H9 (cell line): ENCODE measurements around the gene MTMR12. TPM values are rescaled to one million over a fixed set of nuclear protein-coding genes. Genes with fewer than 3 reads are reported as not detected.

Experiments used
- DNase-seq: peaks from one replicate; pipeline ENCODE4 v3.0.0-alpha.2; 2017
- H2AFZ ChIP-seq: one replicate; pipeline ENCODE4 v1.6.1; 2013; ENCODE audit warnings: mild to moderate bottlenecking, low read length, control low read depth, moderate library complexity
- H2AK5ac ChIP-seq: 2 replicates; pipeline ENCODE4 v1.6.1; 2013; ENCODE audit warnings: low read length, control low read depth, mixed read lengths; ENCODE audit not compliant: insufficient read length
- H2BK120ac ChIP-seq: one replicate; pipeline ENCODE4 v1.6.1; 2013; ENCODE audit warnings: low read depth, mild to moderate bottlenecking, low read length, control low read depth, inconsistent platforms; ENCODE audit not compliant: poor library complexity, severe bottlenecking
- H2BK12ac ChIP-seq: 2 replicates; pipeline ENCODE4 v1.6.1; 2013; ENCODE audit warnings: low read length, control low read depth, mixed read lengths, low read depth; ENCODE audit not compliant: insufficient read length
- H2BK15ac ChIP-seq: 2 replicates; pipeline ENCODE4 v1.6.1; 2013; ENCODE audit warnings: low read depth, low read length, control low read depth
- H2BK20ac ChIP-seq: one replicate; pipeline ENCODE4 v1.6.1; 2013; ENCODE audit warnings: low read depth, mild to moderate bottlenecking, low read length, control low read depth, inconsistent platforms; ENCODE audit not compliant: poor library complexity, severe bottlenecking
- H2BK5ac ChIP-seq: 2 replicates; pipeline ENCODE4 v1.6.1; 2013; ENCODE audit warnings: low read length, control low read depth, mixed read lengths; ENCODE audit not compliant: insufficient read length
- H3K14ac ChIP-seq: 2 replicates; pipeline ENCODE4 v1.6.1; 2013; ENCODE audit warnings: low read length, control low read depth; ENCODE audit not compliant: insufficient read depth
- H3K18ac ChIP-seq: 2 replicates; pipeline ENCODE4 v1.6.1; 2013; ENCODE audit warnings: low read depth, mild to moderate bottlenecking, mixed read lengths, low read length, control low read depth; ENCODE audit not compliant: insufficient read length
- H3K23ac ChIP-seq: 2 replicates; pipeline ENCODE4 v1.6.1; 2013; ENCODE audit warnings: low read length, control low read depth, mixed read lengths, low read depth; ENCODE audit not compliant: insufficient read length
- H3K23me2 ChIP-seq: 2 replicates; pipeline ENCODE4 v1.6.1; 2013; ENCODE audit warnings: low read depth, mild to moderate bottlenecking, mixed read lengths, low read length, control low read depth; ENCODE audit not compliant: insufficient read length, poor library complexity, severe bottlenecking
- H3K27ac ChIP-seq: 2 replicates; pipeline ENCODE4 v1.5.1; 2013; ENCODE audit warnings: low read length, control low read depth, mixed read lengths, low read depth; ENCODE audit not compliant: insufficient read length
- H3K27me3 ChIP-seq: 2 replicates; pipeline ENCODE4 v1.6.1; 2013; ENCODE audit warnings: low read length, control low read depth, inconsistent platforms; ENCODE audit not compliant: insufficient read depth
- H3K4ac ChIP-seq: 2 replicates; pipeline ENCODE4 v1.6.1; 2013; ENCODE audit warnings: low read depth, mild to moderate bottlenecking, control low read depth, inconsistent platforms, low read length, moderate library complexity
- H3K4me1 ChIP-seq: 2 replicates; pipeline ENCODE4 v1.6.1; 2013; ENCODE audit warnings: low read length, control low read depth, inconsistent platforms; ENCODE audit not compliant: insufficient read depth
- H3K4me2 ChIP-seq: 2 replicates; pipeline ENCODE4 v1.6.1; 2013; ENCODE audit warnings: low read length, control low read depth, mixed read lengths; ENCODE audit not compliant: insufficient read length, insufficient read depth
- H3K56ac ChIP-seq: 2 replicates; pipeline ENCODE4 v1.6.1; 2013; ENCODE audit warnings: low read depth, mild to moderate bottlenecking, mixed read lengths, low read length, control low read depth; ENCODE audit not compliant: insufficient read length
- H3K79me1 ChIP-seq: 2 replicates; pipeline ENCODE4 v1.6.1; 2013; ENCODE audit warnings: low read depth, mild to moderate bottlenecking, moderate library complexity, low read length, control low read depth, inconsistent platforms; ENCODE audit not compliant: insufficient read depth, poor library complexity, severe bottlenecking
- H3K79me2 ChIP-seq: 2 replicates; pipeline ENCODE4 v1.6.1; 2013; ENCODE audit warnings: low read length, control low read depth, inconsistent platforms; ENCODE audit not compliant: insufficient read depth
- H3K9ac ChIP-seq: 2 replicates; pipeline ENCODE4 v1.6.1; 2013; ENCODE audit warnings: low read length, control low read depth, mixed read lengths; ENCODE audit not compliant: insufficient read length; ENCODE audit errors: extremely low read depth
- H3K9me3 ChIP-seq: one replicate; pipeline ENCODE4 v1.6.1; 2013; ENCODE audit warnings: low read depth, low read length, inconsistent platforms; ENCODE audit not compliant: control insufficient read depth
- H3T11ph ChIP-seq: one replicate; pipeline ENCODE4 v1.6.1; 2013; ENCODE audit warnings: mild to moderate bottlenecking, low read length, control low read depth, inconsistent platforms
- H4K20me1 ChIP-seq: one replicate; pipeline ENCODE4 v1.6.1; 2013; ENCODE audit not compliant: control insufficient read depth, insufficient read length, insufficient read depth
- H4K5ac ChIP-seq: 2 replicates; pipeline ENCODE4 v1.6.1; 2013; ENCODE audit warnings: low read depth, mild to moderate bottlenecking, mixed read lengths, low read length, control low read depth; ENCODE audit not compliant: insufficient read length
- H4K8ac ChIP-seq: replicated peaks from 2 replicates; pipeline ENCODE4 v1.6.1; 2013; ENCODE audit warnings: low read length, control low read depth, mixed read lengths, low read depth; ENCODE audit not compliant: insufficient read length
- H4K91ac ChIP-seq: 2 replicates; pipeline ENCODE4 v1.6.1; 2013; ENCODE audit warnings: low read depth, mild to moderate bottlenecking, moderate library complexity, mixed read lengths, low read length, control low read depth; ENCODE audit not compliant: insufficient read length
- H3K27ac Mint-ChIP-seq, 3 experiments: 2 replicates in 2 of 3; 3 replicates in 1 of 3; pipeline ENCODE4 v1.8.0; 2020 to 2021; ENCODE audit warnings: mixed read lengths in 3 of 3, mild to moderate bottlenecking in 1 of 3, moderate library complexity in 1 of 3
- H3K27me3 Mint-ChIP-seq: 2 replicates; pipeline ENCODE4 v1.8.0; 2021; ENCODE audit warnings: low read depth, mild to moderate bottlenecking, moderate library complexity, mixed read lengths
- H3K36me3 Mint-ChIP-seq, 3 experiments: 2 replicates in 2 of 3; 3 replicates in 1 of 3; pipeline ENCODE4 v1.8.0; 2020 to 2021; ENCODE audit warnings: low read depth in 3 of 3, mixed read lengths in 3 of 3; ENCODE audit not compliant: insufficient read depth in 1 of 3
- H3K4me1 Mint-ChIP-seq, 2 experiments: 2 replicates each; pipeline ENCODE4 v1.8.0; 2020; ENCODE audit warnings: mixed read lengths in 2 of 2
- H3K4me3 Mint-ChIP-seq, 2 experiments: 2 replicates in 1 of 2; 3 replicates in 1 of 2; pipeline ENCODE4 v1.8.0; 2020 to 2021; ENCODE audit warnings: mild to moderate bottlenecking in 2 of 2, mixed read lengths in 2 of 2, moderate library complexity in 1 of 2
- H3K9me3 Mint-ChIP-seq, 2 experiments: 2 replicates in 1 of 2; 3 replicates in 1 of 2; pipeline ENCODE4 v1.8.0; 2020; ENCODE audit warnings: mild to moderate bottlenecking in 2 of 2, mixed read lengths in 2 of 2, moderate library complexity in 1 of 2
- WGBS: extraction: QIAGEN DNeasy Blood & Tissue Kit; methylation state at CpG from one replicate; pipeline ENCODE4 v1.1.7; 2013; ENCODE audit warnings: missing lambda C conversion rate, low lambda C conversion rate, mixed read lengths; ENCODE audit not compliant: insufficient read length; ENCODE audit errors: extremely low coverage; 5-methylcytosine and 5-hydroxymethylcytosine counted together
- total RNA-seq: library from RNA; stranded (reverse); gene quantifications from 2 replicates; pipeline ENCODE4 v1.2.1, GENCODE V29; 2021
- TF ChIP-seq, protein P1 (sequence below): fragments of 200-600 bp; sonication (generic); conservative IDR thresholded peaks from 3 replicates; pipeline ENCODE4 v1.8.0; 2021; ENCODE audit warnings: antibody characterized with exemption, mild to moderate bottlenecking

MTMR12 gene
- total RNA-seq, 1 experiment from 2014 or later, result 39.3 TPM

DNA sequence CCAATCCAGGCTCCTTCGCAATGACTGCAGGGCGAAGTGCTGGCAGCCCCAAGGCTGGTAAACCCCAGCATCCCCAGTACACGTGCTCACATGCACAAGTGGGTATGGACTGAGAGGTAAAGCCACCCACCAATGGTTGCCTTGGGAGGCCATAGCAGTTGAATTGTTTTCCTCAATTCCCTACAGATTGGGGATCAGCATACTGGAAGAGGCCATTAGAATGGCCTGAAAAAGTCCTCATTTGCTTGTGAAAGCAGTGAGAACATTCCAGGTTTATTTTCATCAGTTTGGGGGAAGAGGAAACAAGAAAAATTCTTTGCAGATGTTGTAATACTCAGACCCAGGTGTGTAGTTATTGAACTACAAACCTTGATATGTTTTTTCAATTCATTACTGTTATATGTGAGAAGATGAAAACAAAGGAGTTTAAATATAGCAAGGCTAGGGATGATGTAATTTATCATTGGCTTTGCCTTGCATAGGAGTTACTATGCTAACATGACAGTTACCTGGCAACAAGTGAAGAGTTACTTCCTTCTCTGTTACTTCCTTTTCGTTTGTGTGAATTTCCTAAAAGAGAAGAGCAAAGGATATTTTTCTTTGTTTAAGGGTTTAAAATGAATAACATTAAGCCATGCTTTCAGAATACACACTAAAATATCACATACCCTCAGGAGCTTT, 36.4 kb downstream of the MTMR12 start:
- no CpG with 5 or more reads among the region's 4 CpGs for WGBS
- Histone ChIP-seq H2AFZ (no peak overlapping the region), H2BK120ac (no peak overlapping the region), H3K79me1 (no peaks in the 10 kb centered on the region), H3K9ac (no peak overlapping the region), H2BK12ac (no peak overlapping the region), H4K8ac (no peak overlapping the region), H3K56ac (no peak overlapping the region), H3K23ac (no peak overlapping the region), H4K20me1 (no peaks in the 10 kb centered on the region), H3K27ac (peak overlapping the region; percentile 88), H3K4me1 (peaks cover 6% of the 10 kb centered on the region), H2BK20ac (no peak overlapping the region), H3K9me3 (no peaks in the 10 kb centered on the region), H3K79me2 (no peaks in the 10 kb centered on the region; the same call in 1 of the 2 replicates), H3K14ac (peak overlapping the region; percentile 14; the same call in 1 of the 2 replicates), H4K91ac (no peak overlapping the region), H3K4ac (no peak overlapping the region; the same call in 1 of the 2 replicates), H3K23me2 (no peaks in the 10 kb centered on the region), H2BK15ac (no peak overlapping the region), H2AK5ac (no peak overlapping the region), H3K4me2 (no peak overlapping the region), H4K5ac (no peak overlapping the region), H2BK5ac (no peak overlapping the region), H3K18ac (peak overlapping the region; percentile 69), H3T11ph (no peak overlapping the region), H3K27me3 (no peaks in the 10 kb centered on the region)
- DNase-seq, result peak; percentile 44
- no peaks in the 10 kb centered on the region for H3K9me3 Mint-ChIP-seq
- H3K4me1 Mint-ChIP-seq, result peaks cover 57 to 65% of the 10 kb centered on the region in 2 experiments
- no peaks in the 10 kb centered on the region for H3K27me3 Mint-ChIP-seq
- H3K27ac Mint-ChIP-seq, result peak overlapping the region; percentile 49 to 98 (median 97); a peak in 6 of 7 replicates
- peaks cover 26 to 44% (median 36%) of the 10 kb centered on the region in 3 experiments for H3K36me3 Mint-ChIP-seq
- TF ChIP-seq, protein P1, sequence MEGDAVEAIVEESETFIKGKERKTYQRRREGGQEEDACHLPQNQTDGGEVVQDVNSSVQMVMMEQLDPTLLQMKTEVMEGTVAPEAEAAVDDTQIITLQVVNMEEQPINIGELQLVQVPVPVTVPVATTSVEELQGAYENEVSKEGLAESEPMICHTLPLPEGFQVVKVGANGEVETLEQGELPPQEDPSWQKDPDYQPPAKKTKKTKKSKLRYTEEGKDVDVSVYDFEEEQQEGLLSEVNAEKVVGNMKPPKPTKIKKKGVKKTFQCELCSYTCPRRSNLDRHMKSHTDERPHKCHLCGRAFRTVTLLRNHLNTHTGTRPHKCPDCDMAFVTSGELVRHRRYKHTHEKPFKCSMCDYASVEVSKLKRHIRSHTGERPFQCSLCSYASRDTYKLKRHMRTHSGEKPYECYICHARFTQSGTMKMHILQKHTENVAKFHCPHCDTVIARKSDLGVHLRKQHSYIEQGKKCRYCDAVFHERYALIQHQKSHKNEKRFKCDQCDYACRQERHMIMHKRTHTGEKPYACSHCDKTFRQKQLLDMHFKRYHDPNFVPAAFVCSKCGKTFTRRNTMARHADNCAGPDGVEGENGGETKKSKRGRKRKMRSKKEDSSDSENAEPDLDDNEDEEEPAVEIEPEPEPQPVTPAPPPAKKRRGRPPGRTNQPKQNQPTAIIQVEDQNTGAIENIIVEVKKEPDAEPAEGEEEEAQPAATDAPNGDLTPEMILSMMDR, result no peak
- H3K4me3 Mint-ChIP-seq, result no peak overlapping the region
